Esophagus (tissue), 2 donors: ENCODE data around the gene HYCC2. TPM values are rescaled to one million over a fixed set of nuclear protein-coding genes. Genes with fewer than 3 reads are reported as not detected.
"Not testable (repeated sequence)": the region's sequence is repeated elsewhere in the genome, so short reads cannot be mapped to it uniquely, and the experiment has no call there.

Experiments
- H3K27ac ChIP-seq, 2 donors: one replicate each; pipeline ENCODE4 v1.5.1; 2013; ENCODE audit warnings: low read depth in 2 of 2, mild to moderate bottlenecking in 2 of 2, inconsistent platforms in 1 of 2, low read length in 1 of 2, moderate library complexity in 1 of 2
- H3K27me3 ChIP-seq, 2 donors: one replicate each; pipeline ENCODE4 v1.6.1; 2013; ENCODE audit warnings: low read length in 2 of 2, control low read depth in 1 of 2, mild to moderate bottlenecking in 1 of 2; ENCODE audit not compliant: insufficient read depth in 2 of 2, control insufficient read depth in 1 of 2
- H3K36me3 ChIP-seq, 2 donors: one replicate each; pipeline ENCODE4 v1.6.1; 2013; ENCODE audit warnings: low read length in 1 of 2; ENCODE audit not compliant: control insufficient read depth in 2 of 2, insufficient read depth in 2 of 2
- H3K4me1 ChIP-seq, 2 donors: one replicate each; pipeline ENCODE4 v1.6.1; 2013; ENCODE audit warnings: low read length in 1 of 2; ENCODE audit not compliant: control insufficient read depth in 2 of 2, insufficient read depth in 2 of 2
- H3K4me3 ChIP-seq, 2 donors: one replicate each; pipeline ENCODE4 v1.5.1; 2013; ENCODE audit warnings: low read length in 2 of 2, mild to moderate bottlenecking in 2 of 2, low read depth in 1 of 2, moderate library complexity in 1 of 2
- H3K9me3 ChIP-seq, 2 donors: one replicate each; pipeline ENCODE4 v1.6.1; 2013; ENCODE audit warnings: mild to moderate bottlenecking in 2 of 2, low read depth in 1 of 2, low read length in 1 of 2, moderate library complexity in 1 of 2; ENCODE audit not compliant: control insufficient read depth in 2 of 2, insufficient read depth in 1 of 2
- WGBS, 2 donors: extraction: QIAGEN DNeasy Blood & Tissue Kit; methylation state at CpG; one replicate each; pipeline ENCODE4 v1.1.7; 2013; 5-methylcytosine and 5-hydroxymethylcytosine counted together
- polyA plus RNA-seq, 2 donors: library from polyadenylated mRNA; stranded (reverse); fragments of 200-250 nt; gene quantifications; one replicate each; pipeline ENCODE4 v1.2.3, GENCODE V29; 2013
- donor health status: healthy with polysubstance abuse.
- donor health status: Bipolar disorder and iron deficiency.

HYCC2 gene
- polyA plus RNA-seq, 2 donors: 2.8 to 8.4 TPM

DNA sequence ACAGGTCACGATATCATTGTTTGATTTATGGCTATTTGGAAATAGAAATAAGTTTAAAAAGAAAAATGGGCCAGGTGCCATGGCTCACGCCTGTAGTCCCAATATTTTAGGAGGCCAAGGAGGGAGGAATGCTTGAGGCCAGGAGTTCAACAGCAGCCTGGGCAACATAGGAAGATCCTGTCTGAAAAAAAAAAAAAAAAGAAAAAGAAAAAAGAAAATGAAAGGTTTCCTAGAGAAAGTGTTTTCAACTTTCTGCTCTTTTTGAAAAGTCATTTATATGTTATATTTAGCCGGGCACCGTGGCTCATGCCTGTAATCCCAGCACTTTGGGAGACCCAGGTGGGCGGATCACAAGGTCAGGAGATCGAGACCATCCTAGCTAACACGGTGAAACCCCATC is 3.5 kb upstream of the HYCC2 start:
- 89 to 90% methylated on average over 7 of the region's 7 CpGs for WGBS, 2 donors
- H3K36me3 ChIP-seq: no peaks in the 10 kb centered on the region
- no peaks in the 10 kb centered on the region for H3K4me1 ChIP-seq
- H3K9me3 ChIP-seq: peaks cover 0 to 2% of the 10 kb centered on the region in 2 donors
- no peak overlapping the region for H3K4me3 ChIP-seq
- no peak overlapping the region for H3K27ac ChIP-seq
- H3K27me3 ChIP-seq: no peaks in the 10 kb centered on the region

- 76 to 83% methylated on average over 1 of the region's 1 CpG for WGBS, 2 donors
- peak overlapping the region in 1 of 2 donors; percentile 97 for H3K4me3 ChIP-seq
- H3K27me3 ChIP-seq: no peaks in the 10 kb centered on the region
- no peak overlapping the region for H3K27ac ChIP-seq
- peaks cover 0 to 2% of the 10 kb centered on the region in 2 donors for H3K9me3 ChIP-seq
- H3K4me1 ChIP-seq: no peaks in the 10 kb centered on the region
- H3K36me3 ChIP-seq: no peaks in the 10 kb centered on the region
These were observed 1.6 kb upstream of the HYCC2 start for GRCh38 chr2:201073071-201073470.

GRCh38 chr2:201072201-201072530 is 695 bp upstream of the HYCC2 start:
- no peaks in the 10 kb centered on the region for H3K27me3 ChIP-seq
- H3K4me1 ChIP-seq: no peaks in the 10 kb centered on the region
- H3K4me3 ChIP-seq: peak overlapping the region; percentile 97
- WGBS, 2 donors: 2% methylated on average over 5 of the region's 5 CpGs
- no peaks in the 10 kb centered on the region for H3K36me3 ChIP-seq
- H3K27ac ChIP-seq: peak overlapping the region; percentile 83 to 96
- H3K9me3 ChIP-seq: peaks cover 0 to 2% of the 10 kb centered on the region in 2 donors

GRCh38 chr2:201070948-201071478 is 458 bp downstream of the HYCC2 start:
- Histone ChIP-seq H3K4me1 (no peaks in the 10 kb centered on the region), H3K4me3 (peak overlapping the region; percentile 97), H3K27ac (peak overlapping the region; percentile 89 to 96), H3K9me3 (peaks cover 0 to 2% of the 10 kb centered on the region in 2 donors), H3K36me3 (no peaks in the 10 kb centered on the region), H3K27me3 (no peaks in the 10 kb centered on the region)
- WGBS, 2 donors: 1% methylated on average over 20 to 21 of the region's 21 CpGs

DNA sequence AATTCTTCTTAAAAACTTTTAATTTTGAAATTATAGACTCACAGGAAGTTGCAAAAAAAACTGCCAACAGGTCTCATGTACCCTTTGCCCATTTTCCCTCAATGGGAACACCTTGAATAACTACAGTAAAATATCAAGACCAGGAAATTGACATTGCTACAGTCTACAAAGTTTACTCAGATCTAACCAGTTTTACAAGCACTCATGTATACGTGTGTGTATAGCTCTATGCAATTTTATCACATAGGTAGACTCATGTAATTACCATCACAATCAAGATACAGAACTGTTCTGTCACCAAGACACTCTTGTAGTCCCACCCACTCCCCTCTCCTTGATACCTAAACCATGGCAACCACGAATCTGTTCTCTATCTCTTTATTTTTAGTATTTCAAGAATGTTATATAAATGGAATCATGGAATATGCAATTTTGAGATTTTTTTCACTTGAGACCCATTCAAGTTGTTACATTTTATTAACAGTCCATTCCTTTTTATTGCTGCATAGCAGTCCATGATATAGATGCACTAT is 6.6 kb downstream of the HYCC2 start:
- H3K4me1 ChIP-seq: no peaks in the 10 kb centered on the region
- H3K36me3 ChIP-seq: no peaks in the 10 kb centered on the region
- H3K4me3 ChIP-seq: no peak overlapping the region
- WGBS, 2 donors: 57 to 66% methylated on average over 2 of the region's 2 CpGs
- no peaks in the 10 kb centered on the region for H3K27me3 ChIP-seq
- peak overlapping the region in 1 of 2 donors; percentile 47 for H3K27ac ChIP-seq
- H3K9me3 ChIP-seq: no peaks in the 10 kb centered on the region

- 88 to 90% methylated on average over 5 of the region's 5 CpGs for WGBS, 2 donors
- peak overlapping the region; percentile 67 to 78 for H3K27ac ChIP-seq
These were observed 8.0 kb downstream of the HYCC2 start for GRCh38 chr2:201063516-201063915.

DNA sequence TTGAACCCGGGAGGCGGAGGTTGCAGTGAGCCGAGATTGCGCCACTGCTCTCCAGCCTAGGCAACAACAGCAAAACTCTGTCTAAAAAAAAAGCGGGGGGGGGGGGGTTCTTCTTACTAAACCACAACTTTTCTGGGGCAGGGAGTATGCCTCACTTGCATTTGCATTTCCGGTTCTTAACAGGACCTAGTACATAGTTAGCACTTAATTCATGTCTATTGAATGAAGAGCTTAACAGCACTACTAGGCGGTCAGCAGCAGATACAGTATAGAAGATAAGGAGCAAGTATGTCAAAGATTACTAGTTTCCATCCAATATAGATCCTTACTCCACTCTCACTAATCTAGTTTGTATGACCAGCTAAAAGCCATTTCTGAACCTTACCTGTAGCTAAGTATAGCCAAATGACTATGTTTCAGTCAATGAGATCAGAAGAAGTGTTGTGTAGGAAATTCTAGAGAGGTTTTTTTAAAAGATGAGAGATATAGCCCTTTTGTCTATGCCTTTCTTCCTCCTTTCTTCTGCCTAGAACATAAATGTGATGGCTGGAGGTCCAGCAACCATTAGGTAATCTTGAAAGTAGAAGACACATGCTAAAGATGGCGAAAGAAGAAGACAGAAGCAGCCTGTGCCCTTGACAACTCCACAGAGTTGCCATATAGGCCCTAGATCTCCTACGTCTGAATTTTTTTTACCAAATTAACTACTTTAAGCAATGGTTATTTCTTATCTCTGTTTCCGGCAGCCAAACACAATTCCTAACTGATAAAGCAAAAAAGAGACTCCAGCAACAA is 11.3 kb downstream of the HYCC2 start:
- Histone ChIP-seq H3K27me3 (no peaks in the 10 kb centered on the region), H3K9me3 (no peaks in the 10 kb centered on the region), H3K4me1 (no peaks in the 10 kb centered on the region), H3K4me3 (no peak overlapping the region), H3K27ac (no peak overlapping the region), H3K36me3 (no peaks in the 10 kb centered on the region)
- WGBS, 2 donors: 90 to 92% methylated on average over 10 of the region's 10 CpGs

More at GRCh38 chr2:201063516-201063915, 8.0 kb downstream of the HYCC2 start:
- not testable (repeated sequence) for H3K4me3 ChIP-seq, H3K27me3 ChIP-seq, H3K36me3 ChIP-seq, H3K4me1 ChIP-seq, H3K9me3 ChIP-seq

DNA sequence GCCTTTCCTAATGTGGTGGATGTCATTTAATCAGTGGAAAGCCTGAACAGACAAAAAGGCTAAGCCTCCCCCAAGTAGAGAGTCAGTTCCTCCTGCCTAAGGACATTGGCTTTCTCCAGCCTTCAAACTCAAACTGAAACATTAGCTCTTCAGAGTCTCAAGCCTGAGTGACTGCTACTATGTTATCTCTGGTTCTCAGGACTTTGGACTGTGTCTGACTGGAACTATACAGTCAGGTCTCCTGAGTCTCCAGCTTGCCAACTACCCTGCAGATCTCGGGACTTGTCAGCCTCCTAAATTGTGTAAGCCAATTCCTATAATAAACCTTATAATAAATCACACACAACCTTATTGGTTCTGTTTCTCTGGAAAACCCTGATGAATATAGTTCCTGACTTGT is 12.6 kb downstream of the HYCC2 start:
- Histone ChIP-seq H3K9me3 (no peaks in the 10 kb centered on the region), H3K27me3 (no peaks in the 10 kb centered on the region), H3K27ac (no peak overlapping the region), H3K4me3 (no peak overlapping the region), H3K36me3 (no peaks in the 10 kb centered on the region), H3K4me1 (no peaks in the 10 kb centered on the region)
- 86 to 91% methylated on average over 1 of the region's 1 CpG for WGBS, 2 donors

- Histone ChIP-seq H3K4me3 (no peak overlapping the region), H3K4me1 (no peaks in the 10 kb centered on the region), H3K27ac (no peak overlapping the region), H3K36me3 (no peaks in the 10 kb centered on the region), H3K27me3 (no peaks in the 10 kb centered on the region), H3K9me3 (no peaks in the 10 kb centered on the region)
- 73 to 85% methylated on average over 4 of the region's 4 CpGs for WGBS, 2 donors
These were observed 13.7 kb downstream of the HYCC2 start for GRCh38 chr2:201057715-201058248.
